Measurements from ENCODE around the gene RALBP1. TPM values are rescaled to one million over a fixed set of nuclear protein-coding genes. Genes with fewer than 3 reads are reported as not detected.

The RALBP1 gene
- polyA plus RNA-seq, 1 donor (not counting 4 experiments of a cell fraction or from before 2014, with no cell fraction given): 47.6 TPM

DNA sequence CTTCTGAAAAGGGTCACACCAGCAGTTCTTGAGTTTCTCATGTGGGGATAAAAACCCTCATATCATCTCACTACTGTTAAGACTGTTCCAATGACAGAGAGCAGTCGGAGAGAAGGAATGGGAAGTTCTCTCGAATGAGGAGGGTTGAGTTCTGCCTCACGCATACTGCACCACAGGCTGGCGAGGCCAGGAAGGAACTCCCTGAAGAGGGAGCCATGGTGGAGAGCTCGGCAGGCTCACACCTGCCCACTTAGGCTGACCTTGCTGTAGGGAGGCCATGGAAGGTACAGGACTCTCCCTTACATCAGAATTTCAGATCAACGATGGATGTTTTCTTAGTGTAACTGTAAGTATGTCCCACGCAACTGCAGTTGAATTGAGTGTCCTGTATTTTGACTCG, 64.6 kb downstream of the RALBP1 start:
- TF ChIP-seq EZH2 (IDR thresholded peaks at IDR 0.05; ENCODE audit: low read length): no peak
- TF ChIP-seq, protein P1, sequence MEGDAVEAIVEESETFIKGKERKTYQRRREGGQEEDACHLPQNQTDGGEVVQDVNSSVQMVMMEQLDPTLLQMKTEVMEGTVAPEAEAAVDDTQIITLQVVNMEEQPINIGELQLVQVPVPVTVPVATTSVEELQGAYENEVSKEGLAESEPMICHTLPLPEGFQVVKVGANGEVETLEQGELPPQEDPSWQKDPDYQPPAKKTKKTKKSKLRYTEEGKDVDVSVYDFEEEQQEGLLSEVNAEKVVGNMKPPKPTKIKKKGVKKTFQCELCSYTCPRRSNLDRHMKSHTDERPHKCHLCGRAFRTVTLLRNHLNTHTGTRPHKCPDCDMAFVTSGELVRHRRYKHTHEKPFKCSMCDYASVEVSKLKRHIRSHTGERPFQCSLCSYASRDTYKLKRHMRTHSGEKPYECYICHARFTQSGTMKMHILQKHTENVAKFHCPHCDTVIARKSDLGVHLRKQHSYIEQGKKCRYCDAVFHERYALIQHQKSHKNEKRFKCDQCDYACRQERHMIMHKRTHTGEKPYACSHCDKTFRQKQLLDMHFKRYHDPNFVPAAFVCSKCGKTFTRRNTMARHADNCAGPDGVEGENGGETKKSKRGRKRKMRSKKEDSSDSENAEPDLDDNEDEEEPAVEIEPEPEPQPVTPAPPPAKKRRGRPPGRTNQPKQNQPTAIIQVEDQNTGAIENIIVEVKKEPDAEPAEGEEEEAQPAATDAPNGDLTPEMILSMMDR (optimal IDR thresholded peaks at IDR 0.05 in 1 of 3, IDR thresholded peaks at IDR 0.05 in 1 of 3, conservative IDR thresholded peaks at IDR 0.05 in 1 of 3; ENCODE audit: extremely low read depth in 1 of 3, insufficient read depth in 2 of 3, low read length in 3 of 3): no peak
- no peak for FAIRE-seq
- H3K4me2 ChIP-seq (ENCODE audit: control insufficient read depth, extremely low read depth, insufficient read depth, low read depth, low read length): peak overlapping the region; percentile 29
- H3K27me3 ChIP-seq (ENCODE audit: control insufficient read depth, extremely low read depth, insufficient read depth, low read length): no peaks in the 10 kb centered on the region
- H3K4me3 ChIP-seq (ENCODE audit: control insufficient read depth in 2 of 3, extremely low read depth in 1 of 3, insufficient read depth in 2 of 3, low read depth in 1 of 3, low read length in 3 of 3): no peak overlapping the region
- peaks cover 7% of the 10 kb centered on the region in 2 experiments for H3K36me3 ChIP-seq (ENCODE audit: control insufficient read depth in 2 of 2, extremely low read depth in 1 of 2, insufficient read depth in 2 of 2, low read length in 2 of 2)
- H2AFZ ChIP-seq (ENCODE audit: control insufficient read depth, low read length): no peak overlapping the region
- H3K27ac ChIP-seq (ENCODE audit: control insufficient read depth, insufficient read depth, low read length): peak overlapping the region; percentile 48
- dilution Hi-C loops (cut with MboI; ENCODE audit: extremely low pct_ligation_motif_present, low sequenced_read_pairs): no loop called here
- no peaks in the 10 kb centered on the region for H3K9me1 ChIP-seq (ENCODE audit: control insufficient read depth, extremely low read depth, insufficient read depth, low read length)
- DNase-seq (ENCODE audit: low read depth, low spot score): no peak
- no peaks in the 10 kb centered on the region for H3K79me2 ChIP-seq (ENCODE audit: control insufficient read depth, insufficient read depth, low read length)
- no peak overlapping the region for H3K9ac ChIP-seq (ENCODE audit: control insufficient read depth, extremely low read depth, insufficient read depth, low read length)
- H4K20me1 ChIP-seq (ENCODE audit: control insufficient read depth, extremely low read depth, insufficient read depth, low read length): no peaks in the 10 kb centered on the region
- H3K9me3 ChIP-seq (ENCODE audit: control insufficient read depth, low read depth, low read length): no peaks in the 10 kb centered on the region
- H3K4me1 ChIP-seq (ENCODE audit: control insufficient read depth, extremely low read depth, insufficient read depth, low read length): peaks cover 26% of the 10 kb centered on the region

DNA sequence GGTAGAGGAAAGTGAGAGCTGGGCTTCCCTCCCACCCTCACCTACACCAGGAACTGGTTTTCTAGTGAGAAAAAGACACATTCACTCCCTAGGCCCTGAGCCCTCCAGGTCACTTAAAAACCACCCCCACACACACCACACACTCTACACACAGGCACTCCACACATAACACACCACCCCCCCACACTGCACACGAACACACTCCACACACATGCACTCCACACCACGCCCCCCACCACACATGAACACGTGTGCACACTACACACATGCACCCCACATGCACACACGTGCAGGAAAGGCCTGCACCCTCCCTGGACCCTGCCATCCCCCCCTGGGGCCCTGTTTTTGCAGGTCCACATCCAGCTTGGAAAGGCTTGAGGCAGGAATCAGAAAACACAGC, 67.6 kb downstream of the RALBP1 start:
- Histone ChIP-seq H3K4me3 (ENCODE audit: control insufficient read depth in 2 of 3, extremely low read depth in 1 of 3, insufficient read depth in 2 of 3, low read depth in 1 of 3, low read length in 3 of 3) (no peak overlapping the region), H4K20me1 (ENCODE audit: control insufficient read depth, extremely low read depth, insufficient read depth, low read length) (no peaks in the 10 kb centered on the region), H2AFZ (ENCODE audit: control insufficient read depth, low read length) (no peak overlapping the region), H3K4me1 (ENCODE audit: control insufficient read depth, extremely low read depth, insufficient read depth, low read length) (peaks cover 18% of the 10 kb centered on the region), H3K27me3 (ENCODE audit: control insufficient read depth, extremely low read depth, insufficient read depth, low read length) (no peaks in the 10 kb centered on the region), H3K36me3 (ENCODE audit: control insufficient read depth in 2 of 2, extremely low read depth in 1 of 2, insufficient read depth in 2 of 2, low read length in 2 of 2) (peaks cover 21 to 27% of the 10 kb centered on the region in 2 experiments), H3K9me3 (ENCODE audit: control insufficient read depth, low read depth, low read length) (no peaks in the 10 kb centered on the region), H3K79me2 (ENCODE audit: control insufficient read depth, insufficient read depth, low read length) (peaks cover 4% of the 10 kb centered on the region), H3K9ac (ENCODE audit: control insufficient read depth, extremely low read depth, insufficient read depth, low read length) (no peak overlapping the region), H3K4me2 (ENCODE audit: control insufficient read depth, extremely low read depth, insufficient read depth, low read depth, low read length) (no peak overlapping the region), H3K27ac (ENCODE audit: control insufficient read depth, insufficient read depth, low read length) (no peak overlapping the region), H3K9me1 (ENCODE audit: control insufficient read depth, extremely low read depth, insufficient read depth, low read length) (no peaks in the 10 kb centered on the region)
- dilution Hi-C loops (cut with MboI; ENCODE audit: extremely low pct_ligation_motif_present, low sequenced_read_pairs): no loop called here
- no peak for FAIRE-seq
- DNase-seq (ENCODE audit: low read depth, low spot score): no peak
- TF ChIP-seq, protein P1 (optimal IDR thresholded peaks at IDR 0.05 in 1 of 3, IDR thresholded peaks at IDR 0.05 in 1 of 3, conservative IDR thresholded peaks at IDR 0.05 in 1 of 3; ENCODE audit: extremely low read depth in 1 of 3, insufficient read depth in 2 of 3, low read length in 3 of 3): no peak
- TF ChIP-seq EZH2 (IDR thresholded peaks at IDR 0.05; ENCODE audit: low read length): no peak
